ENCODE data around the gene TSHZ2. TPM values are rescaled to one million over a fixed set of nuclear protein-coding genes. Genes with fewer than 3 reads are reported as not detected.

Gene TSHZ2
- total and polyA plus RNA-seq, 2 of the 4 experiments (the other 2 are of a cell fraction), result under 0.01 to 0.02 TPM

DNA sequence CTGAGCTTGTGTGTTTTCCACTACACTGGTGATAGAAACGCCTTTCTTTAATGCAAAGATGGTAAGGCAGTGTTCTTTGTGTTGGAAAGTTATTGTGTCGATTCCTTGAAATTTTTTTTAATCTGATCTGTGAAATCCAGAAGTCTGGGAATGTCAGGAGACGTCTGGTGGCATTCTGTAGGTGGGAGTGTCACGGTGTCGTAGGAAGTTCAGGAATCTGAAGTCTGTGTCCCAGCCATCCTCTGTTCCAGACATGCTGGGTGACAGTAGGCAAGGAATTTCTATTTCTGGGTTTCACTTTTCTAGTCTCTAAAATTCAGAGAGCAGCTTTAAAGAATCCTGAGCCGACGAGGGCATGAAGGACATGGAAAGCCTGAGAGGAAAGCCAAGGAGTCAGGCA, 397.7 kb downstream of the TSHZ2 start:
- H3K27me3 ChIP-seq (ENCODE audit: control insufficient read depth, insufficient read depth, low read length), result no peaks in the 10 kb centered on the region; the same call in 1 of the 2 replicates
- no peak overlapping the region for H3K18ac ChIP-seq (ENCODE audit: low read depth, low read length)
- no peak overlapping the region for H3K4ac ChIP-seq (ENCODE audit: low read depth, low read length)
- H3K9ac ChIP-seq (ENCODE audit: low read depth, low read length), result no peak overlapping the region
- WGBS, 2 experiments (ENCODE audit: extremely low coverage in 2 of 2, insufficient read length in 1 of 2), result 39% methylated on average over 3 of the region's 7 CpGs; no CpG with 5 or more reads in 1 of the 2 experiments
- no peak overlapping the region for H4K8ac ChIP-seq (ENCODE audit: low read depth in 2 of 2, low read length in 2 of 2)
- no peak for ATAC-seq (ENCODE audit: low read depth)
- H2BK15ac ChIP-seq (ENCODE audit: low read depth, low read length), result no peak overlapping the region
- intact Hi-C loops (cut with micrococcal nuclease) (no loop called here), dilution Hi-C loops (cut with HindIII; ENCODE audit: low sequenced_read_pairs, unreplicated experiment) (no loop called here), in situ Hi-C loops (cut with MboI; ENCODE audit: low sequenced_read_pairs) (no loop called here)
- H3K9me1 ChIP-seq (ENCODE audit: insufficient read depth, low read length), result no peaks in the 10 kb centered on the region
- no peaks in the 10 kb centered on the region for H3K79me1 ChIP-seq (ENCODE audit: low read depth in 1 of 2, low read length in 2 of 2)
- no peaks in the 10 kb centered on the region for H4K20me1 ChIP-seq (ENCODE audit: insufficient read depth, low read length)
- H2AK5ac ChIP-seq (ENCODE audit: low read depth, low read length), result no peak overlapping the region
- H2BK5ac ChIP-seq (ENCODE audit: low read depth, low read length, poor library complexity, severe bottlenecking), result no peak overlapping the region
- H3K14ac ChIP-seq (replicated peaks; ENCODE audit: low read depth, low read length), result no peak overlapping the region
- no peaks in the 10 kb centered on the region for H3K9me3 ChIP-seq (ENCODE audit: control insufficient read depth, insufficient read depth, low read length)
- BruUV-seq (replicated peaks), result no TSS peak
- H4K91ac ChIP-seq (ENCODE audit: insufficient read depth, low read depth, low read length), result no peak overlapping the region
- H2AFZ ChIP-seq (replicated peaks; ENCODE audit: low read length, poor library complexity), result no peak overlapping the region
- no peak overlapping the region for H2BK20ac ChIP-seq (ENCODE audit: low read depth, low read length)
- H2AK9ac ChIP-seq (replicated peaks; ENCODE audit: low read depth, low read length, poor library complexity), result no peak overlapping the region
- no peak overlapping the region for H2BK120ac ChIP-seq (ENCODE audit: low read depth, low read length)
- H4K5ac ChIP-seq (ENCODE audit: low read depth, low read length), result no peak overlapping the region
- H3K4me2 ChIP-seq (ENCODE audit: low read depth, low read length), result no peak overlapping the region
- no peak for DNase-seq
- H3K23ac ChIP-seq (ENCODE audit: low read depth, low read length), result no peak overlapping the region
- no peak overlapping the region for H3K4me3 ChIP-seq (ENCODE audit: insufficient read depth, low read depth, low read length)
- H3K27ac ChIP-seq (ENCODE audit: insufficient read depth, low read length), result no peak overlapping the region
- ChIA-PET CTCF (no interaction called here), POLR2A (ENCODE audit: unreplicated experiment) (no interaction called here)
- H3K36me3 ChIP-seq (ENCODE audit: control insufficient read depth, insufficient read depth, low read length), result no peaks in the 10 kb centered on the region
- H3K56ac ChIP-seq (ENCODE audit: extremely low read depth, insufficient read depth, low read length), result no peak overlapping the region
- TF ChIP-seq BHLHE40 (IDR thresholded peaks at IDR 0.05; ENCODE audit: low read depth, low read length) (no peak), FOS (IDR thresholded peaks at IDR 0.05; ENCODE audit: low read depth, low read length) (no peak), CEBPB (IDR thresholded peaks at IDR 0.05; ENCODE audit: low read depth, low read length) (no peak), RCOR1 (IDR thresholded peaks at IDR 0.05; ENCODE audit: insufficient replicate concordance, low read length) (no peak), RAD21 (IDR thresholded peaks at IDR 0.05; ENCODE audit: low read length) (no peak), POLR2A (IDR thresholded peaks at IDR 0.05; ENCODE audit: low read depth, low read length) (no peak), MXI1 (IDR thresholded peaks at IDR 0.05; ENCODE audit: borderline replicate concordance, low read depth, low read length) (no peak), MAZ (IDR thresholded peaks at IDR 0.05; ENCODE audit: borderline replicate concordance, low read depth, low read length) (no peak), SMC3 (IDR thresholded peaks at IDR 0.05; ENCODE audit: low read depth, low read length) (no peak), MAFK (IDR thresholded peaks at IDR 0.05; ENCODE audit: low read depth, low read length) (no peak), CHD1 (IDR thresholded peaks at IDR 0.05; ENCODE audit: low read depth, low read length) (no peak), NFE2L2 (IDR thresholded peaks at IDR 0.05; ENCODE audit: low read depth, low read length) (no peak), RFX5 (IDR thresholded peaks at IDR 0.05; ENCODE audit: low read depth, low read length) (no peak)
- TF ChIP-seq, protein P1, sequence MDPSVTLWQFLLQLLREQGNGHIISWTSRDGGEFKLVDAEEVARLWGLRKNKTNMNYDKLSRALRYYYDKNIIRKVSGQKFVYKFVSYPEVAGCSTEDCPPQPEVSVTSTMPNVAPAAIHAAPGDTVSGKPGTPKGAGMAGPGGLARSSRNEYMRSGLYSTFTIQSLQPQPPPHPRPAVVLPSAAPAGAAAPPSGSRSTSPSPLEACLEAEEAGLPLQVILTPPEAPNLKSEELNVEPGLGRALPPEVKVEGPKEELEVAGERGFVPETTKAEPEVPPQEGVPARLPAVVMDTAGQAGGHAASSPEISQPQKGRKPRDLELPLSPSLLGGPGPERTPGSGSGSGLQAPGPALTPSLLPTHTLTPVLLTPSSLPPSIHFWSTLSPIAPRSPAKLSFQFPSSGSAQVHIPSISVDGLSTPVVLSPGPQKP (IDR thresholded peaks at IDR 0.05; ENCODE audit: borderline replicate concordance, low read depth, low read length), result no peak
- TF ChIP-seq, protein P2, sequence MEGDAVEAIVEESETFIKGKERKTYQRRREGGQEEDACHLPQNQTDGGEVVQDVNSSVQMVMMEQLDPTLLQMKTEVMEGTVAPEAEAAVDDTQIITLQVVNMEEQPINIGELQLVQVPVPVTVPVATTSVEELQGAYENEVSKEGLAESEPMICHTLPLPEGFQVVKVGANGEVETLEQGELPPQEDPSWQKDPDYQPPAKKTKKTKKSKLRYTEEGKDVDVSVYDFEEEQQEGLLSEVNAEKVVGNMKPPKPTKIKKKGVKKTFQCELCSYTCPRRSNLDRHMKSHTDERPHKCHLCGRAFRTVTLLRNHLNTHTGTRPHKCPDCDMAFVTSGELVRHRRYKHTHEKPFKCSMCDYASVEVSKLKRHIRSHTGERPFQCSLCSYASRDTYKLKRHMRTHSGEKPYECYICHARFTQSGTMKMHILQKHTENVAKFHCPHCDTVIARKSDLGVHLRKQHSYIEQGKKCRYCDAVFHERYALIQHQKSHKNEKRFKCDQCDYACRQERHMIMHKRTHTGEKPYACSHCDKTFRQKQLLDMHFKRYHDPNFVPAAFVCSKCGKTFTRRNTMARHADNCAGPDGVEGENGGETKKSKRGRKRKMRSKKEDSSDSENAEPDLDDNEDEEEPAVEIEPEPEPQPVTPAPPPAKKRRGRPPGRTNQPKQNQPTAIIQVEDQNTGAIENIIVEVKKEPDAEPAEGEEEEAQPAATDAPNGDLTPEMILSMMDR (conservative IDR thresholded peaks at IDR 0.05; ENCODE audit: low read depth, low read length), result no peak
- TF ChIP-seq, protein P3, sequence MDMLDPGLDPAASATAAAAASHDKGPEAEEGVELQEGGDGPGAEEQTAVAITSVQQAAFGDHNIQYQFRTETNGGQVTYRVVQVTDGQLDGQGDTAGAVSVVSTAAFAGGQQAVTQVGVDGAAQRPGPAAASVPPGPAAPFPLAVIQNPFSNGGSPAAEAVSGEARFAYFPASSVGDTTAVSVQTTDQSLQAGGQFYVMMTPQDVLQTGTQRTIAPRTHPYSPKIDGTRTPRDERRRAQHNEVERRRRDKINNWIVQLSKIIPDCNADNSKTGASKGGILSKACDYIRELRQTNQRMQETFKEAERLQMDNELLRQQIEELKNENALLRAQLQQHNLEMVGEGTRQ (IDR thresholded peaks at IDR 0.05; ENCODE audit: low read depth, low read length), result no peak
- no peaks in the 10 kb centered on the region for H3K4me1 ChIP-seq (ENCODE audit: control insufficient read depth, insufficient read depth, low read length)

All from IMR-90 (cell line).